ENCODE results near the gene NPY4R.
"Not testable (repeated sequence)": the region's sequence is repeated elsewhere in the genome, so short reads cannot be mapped to it uniquely, and the experiment has no call there.

GRCh38 chr10:46468119-46468809 is 2.5 kb upstream of the NPY4R start:
- TF ChIP-seq POLR2A, CTCF (IDR thresholded peaks at IDR 0.05): not testable (repeated sequence)
